Fibroblast of lung (primary cell): ENCODE results near the gene CYGB. TPM values are rescaled to one million over a fixed set of nuclear protein-coding genes. Genes with fewer than 3 reads are reported as not detected.
A peak's percentile ranks its signal among the peaks of the same experiment; 100 is the strongest.

Source experiments
- DNase-seq, 2 donors: peaks; one replicate each; pipeline versions ENCODE4 v3.0.0 to v3.0.0-alpha.2; 2010; ENCODE audit warnings: low read depth in 2 of 2
- H2AFZ ChIP-seq: 2 replicates; pipeline ENCODE4 v1.5.1; 2012; ENCODE audit warnings: low read length, control low read depth, inconsistent platforms
- H3K27ac ChIP-seq: 2 replicates; pipeline ENCODE4 v1.5.1; 2011; ENCODE audit warnings: low read length, control low read depth; ENCODE audit not compliant: insufficient read depth
- H3K27me3 ChIP-seq: 2 replicates; pipeline ENCODE4 v1.5.1; 2011; ENCODE audit warnings: mild to moderate bottlenecking, low read length; ENCODE audit not compliant: control insufficient read depth, insufficient read depth
- H3K36me3 ChIP-seq: 2 replicates; pipeline ENCODE4 v1.5.1; 2011; ENCODE audit warnings: low read length; ENCODE audit not compliant: control insufficient read depth, insufficient read depth
- H3K4me1 ChIP-seq: 2 replicates; pipeline ENCODE4 v1.5.1; 2011; ENCODE audit warnings: low read length; ENCODE audit not compliant: control insufficient read depth, insufficient read depth; ENCODE audit errors: extremely low read depth
- H3K4me2 ChIP-seq: 2 replicates; pipeline ENCODE4 v1.5.1; 2011; ENCODE audit warnings: low read length, control low read depth; ENCODE audit not compliant: insufficient read depth; ENCODE audit errors: extremely low read depth
- H3K4me3 ChIP-seq, 4 experiments: fragments of 200-600 bp in 1 of 4; sonication (generic) in 1 of 4; replicated peaks in 1 of 4; 2 replicates each; pipeline ENCODE4 v1.5.1; 2011 to 2016; ENCODE audit warnings: low read length in 4 of 4, low read depth in 3 of 4, mild to moderate bottlenecking in 3 of 4, control low read depth in 2 of 4, inconsistent platforms in 1 of 4, mixed read lengths in 1 of 4; ENCODE audit not compliant: insufficient read depth in 1 of 4; ENCODE audit errors: control extremely low read depth in 1 of 4
- H3K79me2 ChIP-seq: 2 replicates; pipeline ENCODE4 v1.5.1; 2012; ENCODE audit warnings: mild to moderate bottlenecking, low read length, inconsistent platforms; ENCODE audit not compliant: control insufficient read depth, insufficient read depth
- H3K9ac ChIP-seq: 2 replicates; pipeline ENCODE4 v1.5.1; 2011; ENCODE audit warnings: mild to moderate bottlenecking, low read length, control low read depth; ENCODE audit not compliant: insufficient read depth
- H3K9me3 ChIP-seq: 2 replicates; pipeline ENCODE4 v1.5.1; 2012; ENCODE audit warnings: low read depth, low read length; ENCODE audit not compliant: control insufficient read depth, insufficient read depth
- H4K20me1 ChIP-seq: 2 replicates; pipeline ENCODE4 v1.5.1; 2011; ENCODE audit warnings: low read length; ENCODE audit not compliant: control insufficient read depth, insufficient read depth; ENCODE audit errors: extremely low read depth
- CTCF ChIP-seq, 2 donors: IDR thresholded peaks in 1 of 2; conservative IDR thresholded peaks in 1 of 2; 1 replicate in 1 of 2; 2 replicates in 1 of 2; pipeline ENCODE4 v1.5.1; 2011 to 2012; ENCODE audit warnings: low read length in 2 of 2, control low read depth in 1 of 2, inconsistent platforms in 1 of 2, low read depth in 1 of 2, mild to moderate bottlenecking in 1 of 2
- EZH2 ChIP-seq: IDR thresholded peaks from 2 replicates; pipeline ENCODE4 v1.5.1; 2012; ENCODE audit warnings: low read length, control low read depth, mild to moderate bottlenecking; ENCODE audit errors: missing control alignments
- polyA plus RNA-seq, 2 donors: library from polyadenylated mRNA; depleted of rRNA in 1 of 2; stranded (reverse) in 1 of 2; unstranded in 1 of 2; fragments of >200 nt; gene quantifications; 2 replicates each; pipeline ENCODE4 v1.2.1, GENCODE V29; 2011 to 2012; ENCODE audit warnings: missing spikeins in 1 of 2
- total RNA-seq: library from RNA; depleted of rRNA; stranded (reverse); fragments of >200 nt; gene quantifications from 2 replicates; pipeline ENCODE4 v1.2.1, GENCODE V29; 2014

CYGB gene
- total and polyA plus RNA-seq, 2 donors (not counting 1 experiment from before 2014, with no cell fraction given) = 10.0 to 12.4 TPM

GRCh38 chr17:76497979-76498875 lies 39.3 kb downstream of the CYGB start:
- Histone ChIP-seq H3K27ac (peak overlapping the region; percentile 69), H3K9ac (peak overlapping the region; percentile 52), H3K4me2 (peak overlapping the region; percentile 82), H3K4me1 (peaks cover 22% of the 10 kb centered on the region), H3K79me2 (no peaks in the 10 kb centered on the region), H4K20me1 (no peaks in the 10 kb centered on the region), H3K4me3 (peak overlapping the region in 1 of 4 experiments; percentile 10), H2AFZ (peak overlapping the region; percentile 72), H3K9me3 (no peaks in the 10 kb centered on the region), H3K36me3 (no peaks in the 10 kb centered on the region), H3K27me3 (no peaks in the 10 kb centered on the region)
- TF ChIP-seq CTCF (conservative IDR thresholded peaks at IDR 0.05 in 1 of 2, IDR thresholded peaks at IDR 0.05 in 1 of 2; ENCODE audit: low read depth in 1 of 2, low read length in 2 of 2) (no peak), EZH2 (no peak)
- peak; percentile 74 to 84 for DNase-seq

- no peak for DNase-seq
- H3K79me2 ChIP-seq = no peaks in the 10 kb centered on the region
- no peaks in the 10 kb centered on the region for H3K36me3 ChIP-seq
- no peak for TF ChIP-seq EZH2
- H4K20me1 ChIP-seq = no peaks in the 10 kb centered on the region
- peak overlapping the region; percentile 69 for H3K27ac ChIP-seq
- no peak overlapping the region for H3K4me3 ChIP-seq
- H3K9me3 ChIP-seq = no peaks in the 10 kb centered on the region
- H2AFZ ChIP-seq = peak overlapping the region; percentile 72
- no peaks in the 10 kb centered on the region for H3K27me3 ChIP-seq
- peaks cover 25% of the 10 kb centered on the region for H3K4me1 ChIP-seq
- H3K9ac ChIP-seq = peak overlapping the region; percentile 52
- peak overlapping the region; percentile 82 for H3K4me2 ChIP-seq
Observed at GRCh38 chr17:76497699-76497978, 39.9 kb downstream of the CYGB start.

GRCh38 chr17:76496464-76496863 lies 41.0 kb downstream of the CYGB start:
- Histone ChIP-seq H3K4me1 (peaks cover 22% of the 10 kb centered on the region), H3K9me3 (no peaks in the 10 kb centered on the region), H3K27ac (no peak overlapping the region), H3K4me2 (no peak overlapping the region), H4K20me1 (no peaks in the 10 kb centered on the region), H2AFZ (no peak overlapping the region), H3K4me3 (no peak overlapping the region), H3K27me3 (no peaks in the 10 kb centered on the region), H3K36me3 (no peaks in the 10 kb centered on the region), H3K79me2 (no peaks in the 10 kb centered on the region), H3K9ac (no peak overlapping the region)
- no peak for DNase-seq
- no peak for TF ChIP-seq EZH2
- no peak for TF ChIP-seq CTCF (conservative IDR thresholded peaks at IDR 0.05 in 1 of 2, IDR thresholded peaks at IDR 0.05 in 1 of 2; ENCODE audit: low read depth in 1 of 2, low read length in 2 of 2)
